Skeletal muscle satellite cell (primary cell): Measurements from ENCODE around the gene NDOR1.

Experiments
- H3K27me3 ChIP-seq: 2 replicates; pipeline ENCODE4 v1.7.0; 2013; ENCODE audit warnings: low read length; ENCODE audit not compliant: control insufficient read depth, insufficient read depth
- H3K36me3 ChIP-seq: 2 replicates; pipeline ENCODE4 v1.7.0; 2013; ENCODE audit warnings: mild to moderate bottlenecking, control low read depth, low read length; ENCODE audit not compliant: insufficient read depth
- H3K4me1 ChIP-seq: 2 replicates; pipeline ENCODE4 v1.7.0; 2013; ENCODE audit warnings: low read length; ENCODE audit not compliant: control insufficient read depth, insufficient read depth
- H3K4me2 ChIP-seq: 2 replicates; pipeline ENCODE4 v1.7.0; 2013; ENCODE audit warnings: mild to moderate bottlenecking, low read length
- H3K4me3 ChIP-seq: 2 replicates; pipeline ENCODE4 v1.7.0; 2013; ENCODE audit warnings: low read length
- H3K9ac ChIP-seq: 2 replicates; pipeline ENCODE4 v1.7.0; 2013; ENCODE audit warnings: mild to moderate bottlenecking, low read depth, low read length, moderate library complexity
- H3K9me3 ChIP-seq: replicated peaks from 2 replicates; pipeline ENCODE4 v1.7.0; 2013; ENCODE audit warnings: mild to moderate bottlenecking, control low read depth, low read length

The NDOR1 gene

GRCh38 chr9:137162505-137163364 is 42.8 kb upstream of the NDOR1 start:
- no peaks in the 10 kb centered on the region for H3K4me1 ChIP-seq
- no peak overlapping the region for H3K9ac ChIP-seq
- H3K4me2 ChIP-seq: peak overlapping the region; percentile 78
- no peaks in the 10 kb centered on the region for H3K9me3 ChIP-seq
- peaks cover 81% of the 10 kb centered on the region for H3K27me3 ChIP-seq
- H3K4me3 ChIP-seq: peak overlapping the region; percentile 28
- H3K36me3 ChIP-seq: no peaks in the 10 kb centered on the region

- H3K9me3 ChIP-seq: no peaks in the 10 kb centered on the region
- H3K4me3 ChIP-seq: peak overlapping the region; percentile 28
- no peak overlapping the region for H3K9ac ChIP-seq
- H3K36me3 ChIP-seq: no peaks in the 10 kb centered on the region
- peaks cover 79% of the 10 kb centered on the region for H3K27me3 ChIP-seq
- no peaks in the 10 kb centered on the region for H3K4me1 ChIP-seq
- peak overlapping the region; percentile 78 for H3K4me2 ChIP-seq
Measured at GRCh38 chr9:137163365-137163715, 42.2 kb upstream of the NDOR1 start.

- Histone ChIP-seq H3K4me3 (no peak overlapping the region), H3K36me3 (no peaks in the 10 kb centered on the region), H3K4me1 (peaks cover 4% of the 10 kb centered on the region), H3K9me3 (no peaks in the 10 kb centered on the region), H3K27me3 (peaks cover 77% of the 10 kb centered on the region), H3K4me2 (no peak overlapping the region), H3K9ac (no peak overlapping the region)
Measured at GRCh38 chr9:137163805-137164204, 41.7 kb upstream of the NDOR1 start.

- H3K9me3 ChIP-seq: no peaks in the 10 kb centered on the region
- H3K4me2 ChIP-seq: no peak overlapping the region
- no peak overlapping the region for H3K4me3 ChIP-seq
- peaks cover 11% of the 10 kb centered on the region for H3K4me1 ChIP-seq
- H3K9ac ChIP-seq: no peak overlapping the region
- peaks cover 77% of the 10 kb centered on the region for H3K27me3 ChIP-seq
- no peaks in the 10 kb centered on the region for H3K36me3 ChIP-seq
Measured at GRCh38 chr9:137164370-137165249, 40.9 kb upstream of the NDOR1 start.

DNA sequence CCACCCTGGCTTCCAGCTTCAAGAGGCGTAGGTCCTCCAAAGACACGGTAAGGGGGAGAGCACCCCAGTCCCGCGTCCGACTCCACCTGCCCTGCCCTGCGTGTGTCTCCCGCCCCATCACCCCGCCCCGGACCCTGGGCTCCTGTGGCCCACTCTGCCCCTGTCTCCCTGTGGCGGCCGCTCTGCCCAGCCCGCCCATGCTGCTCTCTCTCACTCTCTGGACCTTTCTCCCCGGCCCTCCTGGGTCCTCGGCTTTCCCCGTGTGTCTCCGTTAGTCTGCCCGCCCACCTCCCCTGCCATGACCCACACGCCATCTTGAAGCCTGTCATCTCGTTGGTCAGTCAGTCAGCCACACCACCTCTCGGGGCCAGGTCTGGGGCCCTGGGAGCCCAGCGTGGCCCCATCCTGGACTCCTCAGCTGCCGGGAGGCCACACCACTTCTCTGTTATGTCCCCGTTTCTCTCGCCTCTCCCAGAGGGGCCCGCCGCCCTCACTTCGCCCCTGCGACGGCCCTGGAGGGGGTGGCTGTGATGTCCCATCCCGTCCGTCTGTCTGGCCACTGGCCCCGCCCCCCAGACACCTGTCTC is 40.2 kb upstream of the NDOR1 start:
- Histone ChIP-seq H3K9ac (no peak overlapping the region), H3K4me2 (no peak overlapping the region), H3K4me3 (no peak overlapping the region), H3K9me3 (no peaks in the 10 kb centered on the region), H3K4me1 (peaks cover 11% of the 10 kb centered on the region), H3K36me3 (no peaks in the 10 kb centered on the region), H3K27me3 (peaks cover 78% of the 10 kb centered on the region)

GRCh38 chr9:137166380-137167229 is 38.9 kb upstream of the NDOR1 start:
- no peak overlapping the region for H3K4me2 ChIP-seq
- H3K36me3 ChIP-seq: no peaks in the 10 kb centered on the region
- no peak overlapping the region for H3K4me3 ChIP-seq
- peaks cover 83% of the 10 kb centered on the region for H3K27me3 ChIP-seq
- no peak overlapping the region for H3K9ac ChIP-seq
- peaks cover 11% of the 10 kb centered on the region for H3K4me1 ChIP-seq
- no peaks in the 10 kb centered on the region for H3K9me3 ChIP-seq

GRCh38 chr9:137167277-137167746 is 38.2 kb upstream of the NDOR1 start:
- Histone ChIP-seq H3K36me3 (no peaks in the 10 kb centered on the region), H3K4me2 (no peak overlapping the region), H3K4me3 (no peak overlapping the region), H3K9ac (no peak overlapping the region), H3K9me3 (no peaks in the 10 kb centered on the region), H3K27me3 (peaks cover 88% of the 10 kb centered on the region), H3K4me1 (peaks cover 11% of the 10 kb centered on the region)

DNA sequence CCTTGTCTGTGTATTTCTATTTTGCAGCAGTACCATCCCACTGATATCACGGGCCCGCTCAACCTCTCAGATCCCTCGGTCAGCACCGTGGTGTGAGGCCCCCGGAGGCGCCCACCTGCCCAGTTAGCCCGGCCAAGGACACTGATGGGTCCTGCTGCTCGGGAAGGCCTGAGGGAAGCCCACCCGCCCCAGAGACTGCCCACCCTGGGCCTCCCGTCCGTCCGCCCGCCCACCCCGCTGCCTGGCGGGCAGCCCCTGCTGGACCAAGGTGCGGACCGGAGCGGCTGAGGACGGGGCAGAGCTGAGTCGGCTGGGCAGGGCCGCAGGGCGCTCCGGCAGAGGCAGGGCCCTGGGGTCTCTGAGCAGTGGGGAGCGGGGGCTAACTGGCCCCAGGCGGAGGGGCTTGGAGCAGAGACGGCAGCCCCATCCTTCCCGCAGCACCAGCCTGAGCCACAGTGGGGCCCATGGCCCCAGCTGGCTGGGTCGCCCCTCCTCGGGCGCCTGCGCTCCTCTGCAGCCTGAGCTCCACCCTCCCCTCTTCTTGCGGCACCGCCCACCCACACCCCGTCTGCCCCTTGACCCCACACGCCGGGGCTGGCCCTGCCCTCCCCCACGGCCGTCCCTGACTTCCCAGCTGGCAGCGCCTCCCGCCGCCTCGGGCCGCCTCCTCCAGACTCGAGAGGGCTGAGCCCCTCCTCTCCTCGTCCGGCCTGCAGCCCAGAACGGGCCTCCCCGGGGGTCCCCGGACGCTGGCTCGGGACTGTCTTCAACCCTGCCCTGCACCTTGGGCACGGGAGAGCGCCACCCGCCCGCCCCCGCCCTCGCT is 37.5 kb upstream of the NDOR1 start:
- no peak overlapping the region for H3K4me3 ChIP-seq
- peaks cover 11% of the 10 kb centered on the region for H3K4me1 ChIP-seq
- H3K36me3 ChIP-seq: no peaks in the 10 kb centered on the region
- no peak overlapping the region for H3K9ac ChIP-seq
- H3K27me3 ChIP-seq: peaks cover 87% of the 10 kb centered on the region
- H3K4me2 ChIP-seq: no peak overlapping the region
- no peaks in the 10 kb centered on the region for H3K9me3 ChIP-seq

GRCh38 chr9:137168573-137168903 is 37.0 kb upstream of the NDOR1 start:
- Histone ChIP-seq H3K4me2 (peak overlapping the region; percentile 61), H3K27me3 (peaks cover 85% of the 10 kb centered on the region), H3K4me1 (peaks cover 11% of the 10 kb centered on the region), H3K4me3 (no peak overlapping the region), H3K9me3 (no peaks in the 10 kb centered on the region), H3K36me3 (no peaks in the 10 kb centered on the region), H3K9ac (no peak overlapping the region)
